Left ventricle myocardium inferior (tissue), 1 donor: ENCODE measurements around the gene C17orf58. TPM values are rescaled to one million over a fixed set of nuclear protein-coding genes. Genes with fewer than 3 reads are reported as not detected.

Source experiments
- DNase-seq: peaks from one replicate; pipeline ENCODE4 v3.0.0-alpha.2; 2020
- H3K27ac ChIP-seq: fragments of 200-600 bp; replicated peaks from 2 replicates; pipeline ENCODE4 v1.8.0; 2021
- H3K27me3 ChIP-seq: fragments of 200-600 bp; 2 replicates; pipeline ENCODE4 v1.8.0; 2021; ENCODE audit warnings: low read depth
- H3K36me3 ChIP-seq: fragments of 200-600 bp; 2 replicates; pipeline ENCODE4 v1.8.0; 2021
- H3K4me1 ChIP-seq: fragments of 200-600 bp; 2 replicates; pipeline ENCODE4 v1.8.0; 2021
- H3K4me3 ChIP-seq: fragments of 200-600 bp; 2 replicates; pipeline ENCODE4 v1.8.0; 2021; ENCODE audit warnings: mild to moderate bottlenecking, moderate library complexity
- H3K9me3 ChIP-seq: fragments of 200-600 bp; replicated peaks from 2 replicates; pipeline ENCODE4 v1.8.0; 2021
- intact Hi-C: fragments of 100-400 bp; cut with micrococcal nuclease; formaldehyde crosslinking; loops from one replicate; pipeline ENCODE4 v1.11.0; 2022
- total RNA-seq: library from RNA; stranded (reverse); fragmentation: NEBNext Ultra II Directional; extraction: Animal tissue kit (Norgen Biotek cat#: 25700); gene quantifications from one replicate; pipeline ENCODE4 v1.2.1, GENCODE V29; 2021
- TF ChIP-seq, protein P1 (sequence below): fragments of 200-600 bp; IDR thresholded peaks from 2 replicates; pipeline ENCODE4 v1.8.0; 2021; ENCODE audit warnings: antibody characterized with exemption, mild to moderate bottlenecking, borderline replicate concordance
- donor health status: DM: no; HTN: yes; CAD: no; lungs with severe emphysema.

The C17orf58 gene
- total RNA-seq, 1 donor from 2014 or later = 6.6 TPM

DNA sequence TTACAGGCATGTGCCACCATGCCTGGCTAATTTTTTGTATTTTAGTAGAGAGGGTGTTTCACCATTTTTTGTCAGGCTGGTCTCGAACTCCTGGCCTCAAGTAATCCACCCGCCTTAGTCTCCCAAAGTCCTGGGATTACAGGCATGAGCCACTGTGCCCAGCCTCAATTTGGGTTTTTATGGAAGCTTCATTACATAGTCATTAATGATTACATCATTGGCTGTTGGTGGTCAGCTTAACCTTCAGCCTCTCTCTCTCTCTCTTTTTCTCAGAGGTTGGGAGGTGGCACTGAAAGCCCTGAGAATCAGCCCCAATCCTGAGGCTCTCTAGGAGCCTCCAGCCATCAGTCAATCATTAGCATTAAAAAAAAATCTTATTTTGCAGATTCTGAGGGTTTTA lies 45.3 kb downstream of the C17orf58 start:
- TF ChIP-seq, protein P1, sequence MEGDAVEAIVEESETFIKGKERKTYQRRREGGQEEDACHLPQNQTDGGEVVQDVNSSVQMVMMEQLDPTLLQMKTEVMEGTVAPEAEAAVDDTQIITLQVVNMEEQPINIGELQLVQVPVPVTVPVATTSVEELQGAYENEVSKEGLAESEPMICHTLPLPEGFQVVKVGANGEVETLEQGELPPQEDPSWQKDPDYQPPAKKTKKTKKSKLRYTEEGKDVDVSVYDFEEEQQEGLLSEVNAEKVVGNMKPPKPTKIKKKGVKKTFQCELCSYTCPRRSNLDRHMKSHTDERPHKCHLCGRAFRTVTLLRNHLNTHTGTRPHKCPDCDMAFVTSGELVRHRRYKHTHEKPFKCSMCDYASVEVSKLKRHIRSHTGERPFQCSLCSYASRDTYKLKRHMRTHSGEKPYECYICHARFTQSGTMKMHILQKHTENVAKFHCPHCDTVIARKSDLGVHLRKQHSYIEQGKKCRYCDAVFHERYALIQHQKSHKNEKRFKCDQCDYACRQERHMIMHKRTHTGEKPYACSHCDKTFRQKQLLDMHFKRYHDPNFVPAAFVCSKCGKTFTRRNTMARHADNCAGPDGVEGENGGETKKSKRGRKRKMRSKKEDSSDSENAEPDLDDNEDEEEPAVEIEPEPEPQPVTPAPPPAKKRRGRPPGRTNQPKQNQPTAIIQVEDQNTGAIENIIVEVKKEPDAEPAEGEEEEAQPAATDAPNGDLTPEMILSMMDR = no peak
- no peak overlapping the region for H3K27ac ChIP-seq
- H3K4me3 ChIP-seq = no peak overlapping the region
- H3K4me1 ChIP-seq = no peaks in the 10 kb centered on the region
- no peaks in the 10 kb centered on the region for H3K27me3 ChIP-seq
- intact Hi-C loops = no loop called here
- H3K9me3 ChIP-seq = no peaks in the 10 kb centered on the region
- no peak for DNase-seq
- H3K36me3 ChIP-seq = peaks cover 74% of the 10 kb centered on the region

DNA sequence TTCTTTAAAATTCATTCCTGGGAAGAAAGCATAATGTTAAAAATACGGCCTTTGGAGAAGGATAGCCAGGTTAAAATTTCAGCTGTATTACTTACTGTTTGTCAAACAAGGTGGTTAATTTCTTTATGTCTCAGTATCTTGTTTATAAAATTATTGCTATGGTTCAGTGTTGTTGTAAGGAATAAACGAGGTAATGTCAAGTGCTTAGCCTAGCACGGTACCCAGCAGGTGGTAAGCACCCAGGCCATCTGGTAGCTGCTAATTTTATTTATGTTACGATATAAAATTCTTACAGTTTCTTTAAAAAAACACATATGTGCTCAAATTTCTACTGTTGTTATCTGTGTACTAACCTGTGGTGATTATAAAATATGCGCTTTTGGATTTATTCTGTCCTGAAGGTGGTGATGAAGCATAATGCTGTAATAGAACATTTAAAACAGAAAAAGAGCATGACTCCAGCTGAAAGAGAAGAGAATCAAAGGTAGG lies 48.9 kb downstream of the C17orf58 start:
- TF ChIP-seq, protein P1 = no peak
- Histone ChIP-seq H3K9me3 (no peaks in the 10 kb centered on the region), H3K36me3 (peaks cover 97% of the 10 kb centered on the region), H3K4me3 (no peak overlapping the region), H3K27me3 (no peaks in the 10 kb centered on the region), H3K4me1 (no peaks in the 10 kb centered on the region), H3K27ac (no peak overlapping the region)
- DNase-seq = no peak
- intact Hi-C loops = no loop called here

DNA sequence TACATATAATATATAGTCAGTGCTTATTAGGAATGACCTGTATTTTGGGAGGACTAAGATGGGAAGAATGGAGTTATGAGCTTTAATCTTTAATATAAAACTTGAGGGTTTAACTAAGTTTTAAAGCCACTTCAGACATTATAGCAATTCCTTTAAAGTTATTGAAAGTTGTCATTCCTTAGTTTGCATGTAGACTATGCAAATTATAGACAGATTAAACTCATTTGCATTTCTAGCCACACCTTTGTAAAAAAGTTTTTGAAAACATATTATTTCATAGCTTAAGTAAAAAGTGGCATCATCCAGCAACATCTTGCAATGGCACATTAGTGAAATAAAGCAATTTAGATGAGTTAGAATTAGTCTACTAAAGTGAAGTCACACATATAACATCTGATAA lies 49.8 kb downstream of the C17orf58 start:
- Histone ChIP-seq H3K4me3 (no peak overlapping the region), H3K27ac (no peak overlapping the region), H3K27me3 (no peaks in the 10 kb centered on the region), H3K9me3 (no peaks in the 10 kb centered on the region), H3K36me3 (peaks cover 97% of the 10 kb centered on the region), H3K4me1 (no peaks in the 10 kb centered on the region)
- no peak for DNase-seq
- TF ChIP-seq, protein P1 = no peak
- intact Hi-C loops = no loop called here

- Histone ChIP-seq H3K9me3 (no peaks in the 10 kb centered on the region), H3K27me3 (no peaks in the 10 kb centered on the region), H3K36me3 (peaks cover 97% of the 10 kb centered on the region), H3K4me3 (no peak overlapping the region), H3K27ac (no peak overlapping the region), H3K4me1 (no peaks in the 10 kb centered on the region)
- DNase-seq = no peak
- intact Hi-C loops = no loop called here
- TF ChIP-seq, protein P1 = no peak
Observed at GRCh38 chr17:67944035-67944434, 52.2 kb downstream of the C17orf58 start.

GRCh38 chr17:67942810-67943209 lies 53.5 kb downstream of the C17orf58 start:
- TF ChIP-seq, protein P1 = peak; percentile 52
- no peak for DNase-seq
- Histone ChIP-seq H3K36me3 (peaks cover 90% of the 10 kb centered on the region), H3K27me3 (no peaks in the 10 kb centered on the region), H3K27ac (no peak overlapping the region), H3K9me3 (no peaks in the 10 kb centered on the region), H3K4me1 (no peaks in the 10 kb centered on the region), H3K4me3 (no peak overlapping the region)
- intact Hi-C loops = no loop called here

Other genes with a start within 250 kb of the C17orf58 start
- gene BPTF, start 171.0 kb downstream of the C17orf58 start, total RNA-seq = 79.2 TPM
- gene KPNA2, start 39.3 kb upstream of the C17orf58 start, total RNA-seq = 19.2 TPM